MM.1S (cell line): ENCODE measurements around the gene SNX18.

Experiments used
- DNase-seq: peaks from one replicate; pipeline ENCODE4 v3.0.0-alpha.2; 2015
- H2AFZ ChIP-seq: fragments of 300-600 bp; sonication (generic); 2 replicates; pipeline ENCODE4 v1.6.0; 2016; ENCODE audit warnings: antibody characterized with exemption, low read length
- H3F3A ChIP-seq: fragments of 300-600 bp; sonication (generic); 2 replicates; pipeline ENCODE4 v1.6.1; 2016; ENCODE audit warnings: mild to moderate bottlenecking, antibody characterized with exemption, low read length, moderate library complexity, mixed read lengths; ENCODE audit not compliant: insufficient read depth
- H3K27ac ChIP-seq: fragments of 300-600 bp; sonication (generic); 2 replicates; pipeline ENCODE4 v1.5.1; 2016; ENCODE audit warnings: mild to moderate bottlenecking, low read length
- H3K27me3 ChIP-seq: fragments of 300-600 bp; sonication (generic); replicated peaks from 2 replicates; pipeline ENCODE4 v1.6.0; 2016; ENCODE audit warnings: low read length; ENCODE audit not compliant: insufficient read depth
- H3K36me3 ChIP-seq: fragments of 300-600 bp; sonication (generic); replicated peaks from 2 replicates; pipeline ENCODE4 v1.6.1; 2016; ENCODE audit warnings: mild to moderate bottlenecking, low read length, mixed read lengths; ENCODE audit not compliant: insufficient read depth
- H3K4me1 ChIP-seq: fragments of 300-600 bp; sonication (generic); 2 replicates; pipeline ENCODE4 v1.6.1; 2016; ENCODE audit warnings: low read length, mixed read lengths
- H3K4me2 ChIP-seq: fragments of 300-600 bp; sonication (generic); 2 replicates; pipeline ENCODE4 v1.6.0; 2016; ENCODE audit warnings: low read depth, low read length
- H3K4me3 ChIP-seq: fragments of 300-600 bp; sonication (generic); 2 replicates; pipeline ENCODE4 v1.5.1; 2016; ENCODE audit warnings: low read length, mixed read lengths
- H3K79me2 ChIP-seq: fragments of 300-600 bp; sonication (generic); 2 replicates; pipeline ENCODE4 v1.6.1; 2016; ENCODE audit warnings: mixed run types, low read length, mixed read lengths
- H3K9ac ChIP-seq: fragments of 300-600 bp; sonication (generic); 2 replicates; pipeline ENCODE4 v1.6.1; 2016; ENCODE audit warnings: low read length, mixed read lengths
- H3K9me2 ChIP-seq: fragments of 300-600 bp; sonication (generic); replicated peaks from 2 replicates; pipeline ENCODE4 v1.6.1; 2016; ENCODE audit warnings: mild to moderate bottlenecking, low read length, mixed read lengths; ENCODE audit not compliant: insufficient read depth
- H3K9me3 ChIP-seq: fragments of 300-600 bp; sonication (generic); replicated peaks from 2 replicates; pipeline ENCODE4 v1.6.1; 2016; ENCODE audit warnings: mild to moderate bottlenecking, low read length, mixed read lengths; ENCODE audit not compliant: insufficient read depth
- H4K20me1 ChIP-seq: fragments of 300-600 bp; sonication (generic); 2 replicates; pipeline ENCODE4 v1.6.1; 2016; ENCODE audit warnings: mild to moderate bottlenecking, low read length, moderate library complexity, mixed read lengths; ENCODE audit not compliant: insufficient read depth
- EZH2 ChIP-seq: fragments of 300-600 bp; sonication (generic); optimal IDR thresholded peaks from 2 replicates; pipeline ENCODE3; 2017; ENCODE audit warnings: low read depth, mild to moderate bottlenecking, antibody characterized with exemption, low read length, mixed read lengths
- EZH2phosphoT487 ChIP-seq: fragments of 300-600 bp; sonication (generic); IDR thresholded peaks from 2 replicates; pipeline ENCODE4 v1.6.1; 2018; ENCODE audit warnings: antibody characterized with exemption, low read length
- TF ChIP-seq, protein P1 (sequence below): fragments of 300-600 bp; sonication (generic); IDR thresholded peaks from 2 replicates; pipeline ENCODE4 v1.5.1; 2016; ENCODE audit warnings: antibody characterized with exemption, low read length, mixed read lengths

The SNX18 gene

DNA sequence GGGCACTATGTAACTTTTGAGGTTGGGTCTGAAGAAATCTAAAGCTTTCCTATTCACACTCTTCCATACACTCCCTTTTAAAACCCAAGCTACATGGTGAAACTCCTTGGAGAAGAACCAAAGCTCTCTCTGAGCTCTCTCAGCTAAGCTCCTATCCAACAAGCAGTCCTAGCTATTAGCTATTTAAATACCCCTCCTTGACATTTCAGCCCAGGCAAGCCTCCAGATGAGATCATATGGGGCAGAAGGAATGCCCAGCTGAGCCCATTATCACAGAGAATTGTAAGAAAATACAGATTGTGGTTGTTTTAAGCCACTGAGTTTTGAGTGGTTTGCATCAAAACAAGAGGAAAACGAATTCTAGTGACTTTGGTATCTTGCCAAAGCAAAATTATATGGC lies 46.9 kb upstream of the SNX18 start:
- H3K27ac ChIP-seq, result no peak overlapping the region
- no peaks in the 10 kb centered on the region for H3K79me2 ChIP-seq
- no peaks in the 10 kb centered on the region for H4K20me1 ChIP-seq
- no peaks in the 10 kb centered on the region for H3K4me1 ChIP-seq
- H3K9ac ChIP-seq, result no peak overlapping the region
- H2AFZ ChIP-seq, result 0 out of 2 replicates have a peak overlapping the region, but pooled peaks have one; percentile 73
- no peaks in the 10 kb centered on the region for H3K9me3 ChIP-seq
- H3K4me3 ChIP-seq, result no peak overlapping the region
- no peak for DNase-seq
- H3K27me3 ChIP-seq, result no peaks in the 10 kb centered on the region
- no peaks in the 10 kb centered on the region for H3K36me3 ChIP-seq
- no peaks in the 10 kb centered on the region for H3K9me2 ChIP-seq
- H3K4me2 ChIP-seq, result no peak overlapping the region
- H3F3A ChIP-seq, result peaks cover 11% of the 10 kb centered on the region; the same call in 1 of the 2 replicates
- TF ChIP-seq, protein P1, sequence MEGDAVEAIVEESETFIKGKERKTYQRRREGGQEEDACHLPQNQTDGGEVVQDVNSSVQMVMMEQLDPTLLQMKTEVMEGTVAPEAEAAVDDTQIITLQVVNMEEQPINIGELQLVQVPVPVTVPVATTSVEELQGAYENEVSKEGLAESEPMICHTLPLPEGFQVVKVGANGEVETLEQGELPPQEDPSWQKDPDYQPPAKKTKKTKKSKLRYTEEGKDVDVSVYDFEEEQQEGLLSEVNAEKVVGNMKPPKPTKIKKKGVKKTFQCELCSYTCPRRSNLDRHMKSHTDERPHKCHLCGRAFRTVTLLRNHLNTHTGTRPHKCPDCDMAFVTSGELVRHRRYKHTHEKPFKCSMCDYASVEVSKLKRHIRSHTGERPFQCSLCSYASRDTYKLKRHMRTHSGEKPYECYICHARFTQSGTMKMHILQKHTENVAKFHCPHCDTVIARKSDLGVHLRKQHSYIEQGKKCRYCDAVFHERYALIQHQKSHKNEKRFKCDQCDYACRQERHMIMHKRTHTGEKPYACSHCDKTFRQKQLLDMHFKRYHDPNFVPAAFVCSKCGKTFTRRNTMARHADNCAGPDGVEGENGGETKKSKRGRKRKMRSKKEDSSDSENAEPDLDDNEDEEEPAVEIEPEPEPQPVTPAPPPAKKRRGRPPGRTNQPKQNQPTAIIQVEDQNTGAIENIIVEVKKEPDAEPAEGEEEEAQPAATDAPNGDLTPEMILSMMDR, result no peak
- TF ChIP-seq EZH2phosphoT487, result no peak
- TF ChIP-seq EZH2, result no peak

DNA sequence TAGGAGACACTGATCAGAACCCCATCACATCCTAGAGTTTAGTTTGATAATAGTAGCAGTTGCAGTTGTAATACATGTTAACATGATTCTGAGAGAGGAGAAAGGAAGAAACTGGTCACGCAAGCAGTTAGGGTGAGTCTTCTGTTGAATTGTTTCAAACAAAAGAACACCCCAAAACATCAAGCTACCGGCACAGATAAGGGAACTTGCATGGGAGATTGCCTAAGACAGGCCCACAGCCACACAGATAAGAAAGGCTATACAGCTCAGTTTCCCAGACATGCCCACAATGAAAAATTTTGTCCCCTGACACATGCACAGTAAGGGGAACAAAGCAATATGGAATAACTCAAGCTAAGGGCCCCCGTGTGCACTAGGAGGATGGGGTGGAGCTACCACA lies 46.2 kb upstream of the SNX18 start:
- Histone ChIP-seq H2AFZ (no peak overlapping the region), H3K79me2 (no peaks in the 10 kb centered on the region), H3K27ac (no peak overlapping the region), H3K4me1 (no peaks in the 10 kb centered on the region), H3F3A (peaks cover 11% of the 10 kb centered on the region; the same call in 1 of the 2 replicates), H3K27me3 (no peaks in the 10 kb centered on the region), H4K20me1 (no peaks in the 10 kb centered on the region), H3K9me3 (no peaks in the 10 kb centered on the region), H3K4me3 (no peak overlapping the region), H3K36me3 (no peaks in the 10 kb centered on the region), H3K4me2 (no peak overlapping the region), H3K9me2 (no peaks in the 10 kb centered on the region), H3K9ac (no peak overlapping the region)
- TF ChIP-seq, protein P1, result no peak
- TF ChIP-seq EZH2, result no peak
- TF ChIP-seq EZH2phosphoT487, result no peak
- no peak for DNase-seq

DNA sequence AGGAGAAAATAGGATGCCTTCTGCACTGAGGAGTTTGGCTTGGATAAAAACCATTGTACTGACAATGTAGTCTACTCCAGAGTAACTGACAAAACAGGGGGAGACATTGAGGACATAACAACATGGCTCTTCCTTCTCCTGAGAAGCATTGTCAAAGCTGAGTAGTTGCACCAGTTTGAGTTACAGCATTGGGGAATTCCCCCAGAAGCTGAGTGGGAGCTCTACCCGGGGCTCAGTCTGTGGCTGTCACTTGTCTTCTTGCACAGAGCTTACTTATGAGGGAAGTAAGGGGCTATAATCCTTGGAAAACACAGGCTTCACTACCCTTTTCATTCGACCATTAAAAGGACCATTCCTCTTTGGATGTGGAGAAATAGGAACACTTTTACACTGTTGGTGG lies 40.9 kb upstream of the SNX18 start:
- no peaks in the 10 kb centered on the region for H3F3A ChIP-seq
- TF ChIP-seq, protein P1, result no peak
- TF ChIP-seq EZH2, result no peak
- no peak for TF ChIP-seq EZH2phosphoT487
- no peaks in the 10 kb centered on the region for H3K79me2 ChIP-seq
- H3K9me2 ChIP-seq, result no peaks in the 10 kb centered on the region
- H3K9me3 ChIP-seq, result no peaks in the 10 kb centered on the region
- H3K27ac ChIP-seq, result no peak overlapping the region
- H4K20me1 ChIP-seq, result no peaks in the 10 kb centered on the region
- H3K4me1 ChIP-seq, result no peaks in the 10 kb centered on the region
- H2AFZ ChIP-seq, result no peak overlapping the region
- no peaks in the 10 kb centered on the region for H3K27me3 ChIP-seq
- no peaks in the 10 kb centered on the region for H3K36me3 ChIP-seq
- H3K4me2 ChIP-seq, result no peak overlapping the region
- no peak overlapping the region for H3K9ac ChIP-seq
- DNase-seq, result no peak
- H3K4me3 ChIP-seq, result no peak overlapping the region
